GM11168 (cell line): ENCODE data around the gene CNPY2.
"Not testable (repeated sequence)": the region's sequence is repeated elsewhere in the genome, so short reads cannot be mapped to it uniquely, and the experiment has no call there.

Source experiments
- in situ Hi-C: fragments of 300-500 bp; cut with MboI; formaldehyde crosslinking; loops from one replicate; pipeline ENCODE4 v1.12.0; 2022; ENCODE audit warnings: low sequenced_read_pairs; ENCODE audit not compliant: unreplicated experiment

Gene CNPY2

DNA sequence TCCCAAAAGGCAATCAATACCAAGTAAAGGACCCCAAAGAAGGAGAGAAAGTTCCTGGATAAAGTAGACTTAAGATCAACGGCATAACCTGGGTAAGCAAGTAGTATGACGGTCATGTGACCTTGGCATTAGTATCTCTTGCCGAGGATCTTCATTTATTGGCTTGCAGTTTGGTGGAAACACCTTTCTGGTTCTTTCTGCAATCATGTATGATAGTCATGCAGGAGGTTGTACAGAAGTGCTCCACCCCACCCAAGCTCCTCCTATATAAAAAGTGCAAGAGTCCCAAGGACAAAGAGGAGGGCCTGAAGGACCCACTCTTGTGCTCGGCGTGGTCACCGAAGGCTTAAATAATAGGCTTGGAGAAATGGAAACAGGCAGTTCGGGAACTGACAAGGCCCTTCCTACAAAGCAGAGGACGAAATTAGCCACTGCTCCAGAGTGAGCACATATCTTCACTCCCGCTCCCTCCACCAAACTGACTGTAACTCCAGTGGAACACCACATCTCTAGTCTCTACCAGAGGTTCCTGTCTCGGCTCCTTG is 16.4 kb downstream of the CNPY2 start:
- in situ Hi-C loops: no loop called here

DNA sequence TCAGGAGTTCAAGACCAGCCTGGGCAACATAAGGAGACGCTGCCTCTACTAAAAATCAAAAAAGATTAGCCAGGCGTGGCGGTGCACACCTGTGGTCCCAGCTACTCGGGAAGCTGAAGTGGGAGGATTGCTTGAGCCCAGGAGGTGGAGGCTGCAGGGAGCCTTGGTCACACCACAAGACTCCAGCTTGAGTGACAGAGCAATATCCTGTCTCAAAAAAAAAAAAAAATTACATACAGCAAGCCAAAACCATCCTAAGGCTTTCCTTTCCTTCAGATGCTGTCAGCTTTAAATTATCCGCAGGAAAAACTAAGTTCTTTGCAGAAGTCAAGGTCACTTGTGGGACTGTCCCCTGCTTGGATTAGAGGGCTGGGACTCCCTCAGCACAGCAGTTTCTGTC is 17.0 kb downstream of the CNPY2 start:
- in situ Hi-C loops: no loop called here

DNA sequence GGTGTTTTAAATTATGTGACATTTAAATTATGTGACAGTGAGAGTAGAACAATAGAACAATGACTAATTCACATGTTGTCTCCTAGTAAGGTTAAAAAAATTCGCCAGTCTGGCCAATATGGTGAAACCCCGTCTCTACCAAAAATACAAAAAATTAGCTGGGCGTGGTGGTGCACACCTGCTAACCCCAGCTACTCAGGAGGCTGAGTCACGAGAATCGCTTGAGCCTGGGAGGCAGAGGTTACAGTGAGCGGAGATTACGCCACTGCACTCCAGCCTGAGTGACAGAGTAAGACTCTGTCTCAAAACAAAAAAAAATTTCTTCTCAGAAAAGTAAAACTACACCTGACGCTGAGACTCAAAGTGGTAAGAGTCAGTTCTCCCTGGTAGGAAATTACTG is 18.4 kb downstream of the CNPY2 start:
- in situ Hi-C loops: no loop called here

DNA sequence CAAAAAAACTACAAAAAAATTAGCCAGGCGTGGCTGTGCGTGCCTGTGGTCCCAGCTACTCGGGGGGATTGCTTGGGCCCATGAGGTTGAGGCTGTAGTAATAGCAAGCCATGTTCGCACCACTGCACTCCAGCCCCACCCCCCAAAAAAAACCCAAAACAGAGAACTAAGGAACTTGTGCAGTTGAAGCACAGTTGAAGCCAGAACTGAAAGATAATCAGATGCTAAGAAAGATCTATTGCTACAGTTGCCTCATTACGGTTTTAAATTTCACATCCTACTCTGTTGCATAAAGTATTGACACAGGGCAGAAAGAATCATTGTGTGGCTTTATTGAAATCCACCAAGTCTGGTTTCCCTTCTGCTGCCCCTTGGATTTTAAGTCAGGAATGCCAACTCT is 19.5 kb downstream of the CNPY2 start:
- in situ Hi-C loops: no loop called here

DNA sequence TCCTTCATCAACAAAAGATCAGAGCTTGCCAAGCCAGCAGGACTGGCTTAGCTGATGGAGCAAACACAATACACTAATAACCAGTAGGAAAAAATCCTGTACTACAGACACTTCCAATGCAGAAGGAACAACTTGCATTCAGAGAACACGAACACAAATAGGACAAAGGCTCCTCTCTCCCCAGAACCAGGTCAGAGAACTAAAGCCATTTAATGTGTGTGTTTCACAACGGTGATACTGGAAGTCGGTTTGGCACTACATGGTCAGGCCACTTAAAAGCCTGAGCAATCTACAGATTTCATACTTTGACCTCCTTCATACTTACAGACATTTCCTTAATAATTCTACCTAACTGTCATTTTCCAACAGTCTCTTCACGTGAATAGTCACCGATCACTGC is 22.0 kb downstream of the CNPY2 start:
- in situ Hi-C loops: no loop called here

DNA sequence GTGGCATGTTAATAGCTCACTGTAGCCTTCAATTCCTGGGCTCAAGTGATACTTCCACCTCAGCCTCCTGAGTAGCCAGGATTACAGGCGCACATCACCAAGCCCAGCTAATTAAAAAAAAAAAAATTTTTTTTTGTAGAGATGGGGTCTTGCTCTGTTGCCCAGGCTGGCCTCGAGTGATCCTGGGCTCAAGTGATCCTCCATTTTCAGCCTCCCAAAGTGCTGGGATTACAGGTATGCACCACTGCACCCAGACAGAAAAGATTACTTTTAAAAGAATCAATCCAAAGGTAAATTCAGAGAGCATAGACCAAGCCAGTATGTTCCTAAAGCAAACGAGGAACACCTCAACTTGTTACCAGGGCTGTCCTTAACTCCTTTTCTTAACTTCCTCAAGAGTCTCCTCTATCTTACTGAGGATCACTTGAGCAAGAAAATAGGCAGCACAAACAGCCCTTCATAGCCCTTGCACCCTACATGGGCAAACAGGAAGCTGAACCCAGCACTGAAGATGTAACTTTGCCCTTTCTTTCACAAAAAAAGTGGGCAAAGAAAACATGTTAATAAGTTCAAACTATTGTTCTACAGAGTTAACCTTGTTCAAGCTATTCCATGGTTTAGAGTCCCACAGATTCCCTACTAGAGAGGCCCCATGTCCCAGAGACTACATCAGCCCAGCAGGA is 26.9 kb downstream of the CNPY2 start:
- in situ Hi-C loops: no loop called here

DNA sequence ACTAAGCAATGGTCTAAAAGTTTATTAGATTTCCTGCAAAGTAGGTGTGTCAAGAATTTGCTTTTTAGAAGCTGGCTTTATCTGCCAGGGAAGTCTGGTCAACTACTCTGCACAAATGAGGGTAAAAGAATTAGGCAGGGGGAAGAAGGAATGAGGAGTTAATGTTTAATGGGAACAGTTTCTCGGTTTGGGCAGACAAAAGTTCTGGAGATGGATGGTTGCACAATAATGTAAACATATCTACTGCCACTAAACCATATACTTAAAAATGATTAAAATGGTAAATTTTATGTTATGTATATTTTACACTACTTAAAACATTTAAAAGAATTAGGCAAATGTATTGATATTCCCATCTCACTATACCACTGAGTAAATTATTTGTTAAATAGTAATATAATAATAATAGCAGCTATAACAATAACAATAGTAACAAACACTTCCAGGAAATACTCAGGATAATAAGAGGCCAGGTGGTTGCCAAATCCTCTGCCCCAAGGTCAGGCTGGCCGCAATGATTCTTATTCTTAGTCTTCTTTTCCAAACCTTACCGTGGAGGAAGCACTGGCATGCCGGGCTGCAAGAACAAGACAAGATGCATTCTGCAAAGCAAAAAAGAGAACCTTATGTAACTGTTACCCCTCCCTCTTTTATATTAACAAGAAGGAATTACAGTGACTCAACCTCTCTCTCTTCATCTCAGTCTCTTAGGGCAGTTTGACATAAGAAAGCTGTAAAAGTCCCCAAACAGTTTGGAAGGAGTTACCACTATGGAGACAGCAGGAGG is 29.6 kb downstream of the CNPY2 start:
- in situ Hi-C loops: no loop called here

DNA sequence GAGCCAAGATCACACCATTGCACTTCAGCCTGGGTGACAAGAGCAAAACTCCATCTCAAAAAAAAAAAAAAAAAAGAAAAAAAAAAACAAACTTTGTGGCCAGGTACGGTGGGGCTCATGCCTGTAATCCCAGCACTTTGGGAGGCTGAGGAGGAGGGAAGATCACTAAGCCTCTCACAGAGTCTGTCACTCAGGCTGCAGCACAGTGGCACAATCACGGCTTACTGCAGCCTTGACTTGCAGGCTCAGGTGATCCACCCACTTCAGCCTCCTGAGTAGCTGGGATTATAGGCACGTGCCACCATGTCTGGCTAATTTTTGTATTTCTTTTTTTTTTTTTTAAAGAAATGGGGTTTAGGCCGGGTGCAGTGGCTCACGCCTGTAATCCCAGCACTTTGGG is 31.5 kb downstream of the CNPY2 start:
- in situ Hi-C loops: not testable (repeated sequence)

DNA sequence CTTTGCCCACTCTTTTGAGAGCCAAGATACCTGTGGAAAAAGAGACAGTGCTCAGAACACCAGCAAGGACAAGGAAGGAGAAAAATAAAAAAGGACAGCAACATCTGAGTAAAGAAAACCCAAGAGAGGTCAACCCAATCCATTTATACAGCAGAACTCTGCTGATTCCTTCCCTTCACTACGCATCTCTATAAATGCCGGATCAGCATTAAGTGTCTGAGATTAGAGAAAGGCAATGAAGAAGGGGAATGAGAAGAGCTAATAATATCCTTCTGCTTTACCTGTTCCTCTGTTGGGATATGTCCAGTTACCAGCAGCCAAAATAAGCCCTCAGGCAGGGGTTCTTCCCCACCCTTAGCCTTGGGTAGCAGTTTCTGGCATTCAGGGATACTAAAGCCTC is 33.2 kb downstream of the CNPY2 start:
- in situ Hi-C loops: no loop called here

DNA sequence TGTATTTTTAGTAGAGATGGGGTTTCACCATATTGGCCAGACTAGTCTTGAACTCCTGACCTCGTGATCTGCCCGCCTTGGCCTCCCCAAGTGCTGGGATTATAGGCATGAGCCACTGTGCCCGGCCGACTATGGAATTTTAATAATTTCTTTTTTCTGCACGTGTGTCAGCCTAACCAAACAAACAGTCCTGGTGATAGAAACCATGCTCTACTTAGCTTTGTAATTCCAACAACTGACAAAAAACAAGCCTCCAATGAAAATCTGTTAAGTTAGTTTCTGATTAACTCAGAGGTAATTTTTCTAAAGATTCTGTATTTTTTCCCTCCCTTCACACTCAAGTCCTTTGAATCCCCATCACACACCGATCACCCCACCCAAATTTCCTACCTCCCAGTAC is 33.8 kb downstream of the CNPY2 start:
- in situ Hi-C loops: no loop called here

DNA sequence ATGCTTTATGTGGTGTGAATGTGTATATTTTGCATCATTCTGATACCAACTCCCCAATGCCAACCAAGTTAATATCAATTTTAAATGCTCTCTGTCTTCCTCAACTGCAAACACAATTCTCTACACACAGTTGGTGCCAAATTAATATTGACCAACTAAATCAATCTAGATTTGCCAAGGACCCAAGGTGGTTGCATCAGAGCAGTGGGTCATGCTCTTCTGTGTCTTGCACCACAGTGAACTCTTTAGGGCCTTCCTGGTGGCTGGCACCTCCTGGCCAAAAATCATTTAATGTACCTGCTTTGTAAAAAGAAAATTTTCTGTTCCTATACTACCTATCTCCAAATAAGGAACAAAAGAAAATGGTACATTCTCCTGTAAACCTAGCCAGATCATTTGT is 34.9 kb downstream of the CNPY2 start:
- in situ Hi-C loops: no loop called here

DNA sequence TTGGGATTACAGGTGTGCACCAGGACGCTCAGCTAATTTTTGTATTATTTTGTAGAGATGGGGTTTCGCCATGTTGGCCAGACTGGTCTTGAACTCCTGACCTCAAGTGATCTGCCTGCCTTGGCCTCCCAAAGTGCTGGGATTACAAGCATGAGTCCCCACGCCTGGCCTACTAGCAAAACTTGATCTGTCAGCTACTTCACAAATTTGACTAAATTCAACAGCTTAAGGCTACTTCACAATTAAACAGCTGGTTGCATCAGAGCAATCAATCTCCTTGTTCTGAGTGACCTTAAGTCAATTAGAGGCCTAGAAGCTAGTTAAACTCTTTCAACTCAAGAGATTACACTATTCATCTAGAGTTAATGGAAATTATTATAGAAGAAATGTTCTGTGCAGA is 36.9 kb downstream of the CNPY2 start:
- in situ Hi-C loops: no loop called here

DNA sequence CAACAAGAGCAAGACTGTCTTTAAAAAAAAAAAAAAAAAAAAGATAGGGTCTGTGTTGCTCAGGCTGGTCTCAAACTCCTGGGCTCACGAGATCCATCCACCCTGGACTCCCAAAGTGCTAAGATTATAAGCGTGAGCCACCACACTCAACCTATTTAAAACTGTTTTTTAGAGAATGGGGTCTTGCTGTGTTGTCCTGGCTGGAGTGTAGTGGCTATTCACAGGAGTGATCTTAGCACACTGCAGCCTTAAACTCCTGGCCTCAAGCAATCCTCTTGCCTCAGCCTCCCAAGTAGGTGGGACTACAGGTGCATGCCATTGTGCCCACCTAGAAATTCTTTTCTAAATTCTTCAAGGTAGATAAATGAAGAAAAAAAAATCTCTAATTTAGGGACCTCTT is 41.5 kb downstream of the CNPY2 start:
- in situ Hi-C loops: no loop called here

DNA sequence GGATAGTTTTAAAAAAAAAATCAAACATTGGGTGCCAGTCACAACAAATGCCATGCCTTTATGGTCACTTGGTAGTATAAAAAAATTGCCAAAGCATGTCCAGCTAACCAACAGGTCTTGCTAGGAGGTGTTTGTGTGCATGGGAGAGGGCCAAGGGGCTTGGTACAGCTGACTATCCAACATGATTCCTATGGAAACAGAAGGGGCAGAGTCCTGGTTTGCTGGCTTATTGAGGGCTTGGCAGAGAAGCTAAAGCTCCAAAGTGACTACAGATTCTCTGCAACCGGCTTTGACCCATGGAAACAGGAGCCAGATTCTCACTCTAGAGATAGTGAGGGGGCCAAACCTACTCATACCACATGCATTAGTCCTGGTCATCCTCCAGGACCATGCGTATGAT is 43.3 kb downstream of the CNPY2 start:
- in situ Hi-C loops: not testable (repeated sequence)

DNA sequence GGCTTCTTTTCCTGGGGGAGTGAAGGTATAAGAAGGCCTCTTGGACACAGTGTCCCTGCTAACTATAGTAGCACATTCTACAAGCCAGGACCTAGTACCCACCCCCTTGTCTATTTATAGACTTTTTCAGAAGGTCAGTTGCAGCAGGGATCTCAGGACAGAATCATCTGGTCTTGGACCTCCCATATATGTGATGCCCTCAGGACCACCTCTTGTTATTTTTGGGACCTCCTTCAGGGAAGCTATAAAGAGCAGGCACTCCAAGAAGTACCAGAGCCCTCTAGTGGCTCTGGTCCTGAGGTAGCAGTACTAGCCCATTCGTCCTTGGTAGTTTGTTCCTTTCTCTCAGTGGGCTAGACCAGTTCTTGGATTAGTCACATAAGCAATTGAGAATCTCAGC is 44.8 kb downstream of the CNPY2 start:
- in situ Hi-C loops: no loop called here

DNA sequence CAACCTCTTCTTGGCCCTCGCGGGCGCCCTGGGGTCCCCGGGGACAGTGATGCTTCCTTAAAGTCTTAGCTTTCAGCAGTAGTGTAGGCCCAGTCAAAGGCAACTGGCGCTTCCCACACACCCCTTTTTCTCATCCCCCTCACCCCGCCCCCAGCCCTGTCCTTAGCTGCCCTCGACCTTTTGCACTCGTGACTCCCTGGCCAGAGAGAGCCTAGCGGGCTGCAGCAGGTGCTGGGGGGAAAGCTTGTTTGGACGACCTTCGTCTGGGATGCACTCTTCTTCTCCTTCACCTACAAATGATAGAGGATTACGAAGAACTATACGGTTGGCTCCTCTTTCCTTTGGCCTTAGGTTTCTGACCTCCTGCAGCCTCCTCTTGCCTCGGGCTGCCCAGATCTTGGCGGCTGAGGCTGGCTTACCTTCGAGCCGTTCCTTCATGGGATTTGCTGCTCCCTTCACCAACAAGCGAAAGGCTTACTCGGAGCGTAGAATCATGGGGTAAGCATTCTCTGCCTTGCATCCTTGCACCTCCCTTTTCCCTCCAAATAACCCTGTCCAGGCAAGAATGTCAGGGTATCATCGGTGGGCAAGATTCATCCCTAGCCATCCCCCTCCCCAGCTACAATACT is 48.2 kb downstream of the CNPY2 start:
- in situ Hi-C loops: no loop called here

DNA sequence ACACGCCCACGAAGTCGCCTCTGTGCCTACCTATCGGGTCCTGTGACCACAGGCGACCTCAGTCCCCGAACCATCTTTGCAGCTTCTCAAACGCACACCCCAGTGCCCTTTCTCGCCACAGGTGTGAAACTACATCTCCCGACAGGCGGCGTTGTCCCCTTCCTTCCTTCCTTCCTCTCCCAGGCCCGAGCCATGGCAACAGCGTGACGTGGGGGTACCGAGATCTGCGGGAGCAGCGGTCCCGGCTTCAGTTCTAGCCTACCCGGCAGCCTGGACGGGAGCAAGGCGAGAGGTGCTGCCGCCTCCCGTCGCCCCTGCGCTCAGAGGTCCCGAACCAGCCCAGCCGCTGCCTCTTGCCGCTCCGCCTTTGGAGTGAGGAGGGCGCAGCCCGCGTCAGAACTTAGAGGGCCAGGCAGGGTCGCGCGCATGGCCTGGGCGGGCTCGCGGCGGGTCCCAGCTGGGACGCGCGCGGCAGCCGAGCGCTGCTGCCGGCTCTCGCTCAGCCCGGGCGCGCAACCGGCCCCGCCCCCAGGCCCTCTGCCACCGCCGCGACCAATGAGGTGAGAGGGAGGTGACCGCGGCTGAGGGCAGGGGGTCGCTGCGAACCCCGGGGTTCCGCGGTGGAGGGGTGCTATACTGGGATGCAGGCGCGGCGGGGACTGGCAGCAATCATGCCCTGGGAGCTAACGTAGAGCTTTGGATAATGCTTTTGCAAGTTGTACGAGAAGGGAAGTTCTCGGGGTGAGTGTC is 48.9 kb downstream of the CNPY2 start, which contains the start of gene COQ10A:
TSS of gene COQ10A (plus strand) at position 250 of the 750 bp plus-strand sequence. CDS start at position 427, 177 bp downstream.
- in situ Hi-C loops: no loop called here

DNA sequence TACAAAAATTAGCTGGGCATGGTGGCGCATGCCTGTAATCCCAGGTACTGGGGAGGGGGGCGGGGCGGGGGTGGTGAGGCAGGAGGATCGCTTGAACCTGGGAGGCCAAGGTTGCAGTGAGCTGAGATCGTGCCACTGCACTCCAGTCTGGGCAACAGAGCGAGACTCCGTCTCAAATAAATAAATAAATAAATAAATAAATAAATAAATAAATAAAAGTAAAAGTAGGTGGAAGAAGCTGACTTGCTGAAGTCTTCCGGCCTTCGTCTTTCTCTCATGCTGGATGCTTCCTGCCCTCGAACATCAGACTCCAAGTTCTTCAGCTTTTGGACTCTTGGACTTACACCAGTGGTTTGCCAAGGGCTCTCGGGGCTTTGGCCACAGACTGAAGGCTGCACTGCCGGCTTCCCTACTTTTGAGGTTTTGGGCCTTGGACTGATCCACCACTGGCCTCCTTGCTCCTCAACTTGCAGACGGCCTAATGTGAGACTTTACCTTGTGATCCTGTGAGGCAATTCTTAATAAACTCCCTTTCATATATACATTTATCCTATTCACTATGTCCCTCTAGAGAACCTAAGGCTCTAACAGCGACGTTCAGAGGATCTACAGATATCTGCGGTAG is 49.6 kb downstream of the CNPY2 start:
- in situ Hi-C loops: not testable (repeated sequence)

DNA sequence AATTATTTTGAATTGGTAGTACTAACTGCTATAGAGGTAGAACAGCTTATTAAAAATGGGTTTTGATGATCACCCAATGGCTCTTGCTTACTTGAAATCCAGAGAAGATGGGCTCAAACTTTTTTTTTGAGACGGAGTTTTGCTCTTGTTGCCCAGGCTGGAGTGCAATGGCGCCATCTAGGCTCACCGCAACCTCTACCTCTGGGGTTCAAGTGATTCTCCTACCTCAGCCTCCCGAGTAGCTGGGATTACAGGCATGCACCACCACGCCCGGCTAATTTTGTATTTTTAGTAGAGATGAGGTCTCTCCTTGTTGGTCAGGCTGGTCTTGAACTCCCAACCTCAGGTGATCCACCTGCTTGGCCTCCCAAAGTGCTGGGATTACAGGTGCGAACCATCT is 52.8 kb downstream of the CNPY2 start:
- in situ Hi-C loops: not testable (repeated sequence)
